ENCODE measurements around the gene CPN2. TPM values are rescaled to one million over a fixed set of nuclear protein-coding genes. Genes with fewer than 3 reads are reported as not detected.

Gene CPN2
- total and polyA plus RNA-seq, 10 of the 15 experiments (the other 5 are each of a cell fraction or from before 2014, with no cell fraction given): not detected

DNA sequence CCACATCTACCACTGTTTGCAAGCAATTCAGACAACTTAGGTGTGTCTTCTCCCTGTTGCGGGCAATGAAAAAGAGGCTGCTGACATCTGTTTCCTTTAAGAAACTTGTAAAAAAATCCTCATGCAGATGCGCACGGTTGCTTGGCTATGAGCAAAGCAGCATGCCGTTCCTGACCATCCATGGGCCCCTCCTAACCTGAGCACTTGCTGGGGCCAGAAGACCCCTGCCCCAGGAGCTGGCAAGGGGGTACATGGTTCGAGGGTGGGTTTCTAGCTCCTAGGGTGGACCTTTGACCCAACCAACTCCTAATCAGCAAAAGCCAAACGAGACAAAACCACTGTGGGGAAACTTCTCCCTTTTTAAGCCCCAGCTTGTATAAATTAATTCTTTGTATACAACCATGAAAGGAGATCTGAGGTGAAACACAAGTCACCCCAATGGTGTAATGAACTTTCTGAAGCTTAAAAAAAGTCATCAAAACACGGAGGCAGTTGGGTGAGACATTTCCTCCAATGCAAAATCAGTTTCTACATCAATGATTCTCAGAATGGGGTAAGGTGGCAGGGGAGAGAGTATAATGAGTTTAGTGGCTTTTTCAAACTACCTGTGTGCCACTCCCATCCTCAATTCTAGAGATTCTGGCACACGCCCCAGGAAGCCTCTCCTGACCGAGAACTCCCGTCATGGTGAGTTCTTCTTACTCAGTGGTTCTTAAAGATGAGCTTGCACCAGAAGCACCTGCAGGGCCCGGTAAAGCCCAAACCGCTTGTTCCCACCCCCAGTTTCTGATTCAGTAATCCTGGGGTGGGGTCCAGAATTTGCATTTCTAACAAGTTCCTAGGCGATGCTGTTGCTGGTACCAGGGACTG is 44.1 kb downstream of the CPN2 start:
- Histone ChIP-seq H4K20me1 (ENCODE audit: control insufficient read depth, insufficient read depth) (no peaks in the 10 kb centered on the region), H3K27me3 (replicated peaks in 1 of 2; ENCODE audit: control insufficient read depth in 2 of 2, insufficient read depth in 2 of 2, low read length in 1 of 2) (no peaks in the 10 kb centered on the region), H3K9ac (ENCODE audit: control insufficient read depth, insufficient read depth, low read length) (peak overlapping the region; percentile 36; the same call in 1 of the 2 replicates), H3K79me2 (ENCODE audit: control insufficient read depth, insufficient read depth, low read length) (no peaks in the 10 kb centered on the region), H3K4me1 (ENCODE audit: control insufficient read depth, insufficient read depth, low read length) (peaks cover 46% of the 10 kb centered on the region), H3K9me3 (replicated peaks; ENCODE audit: control insufficient read depth, insufficient read depth, low read length) (no peaks in the 10 kb centered on the region; the same call in 2 of the 3 replicates), H3K27ac (ENCODE audit: control insufficient read depth, insufficient read depth) (peak overlapping the region; percentile 75), H3K36me3 (ENCODE audit: control insufficient read depth in 2 of 2, insufficient read depth in 2 of 2, low read length in 1 of 2) (no peaks in the 10 kb centered on the region), H2AFZ (ENCODE audit: control insufficient read depth, low read depth, low read length) (peak overlapping the region; percentile 30; the same call in 1 of the 2 replicates), H3K4me2 (ENCODE audit: control insufficient read depth, insufficient read depth) (peak overlapping the region; percentile 66), H3K4me3 (peak overlapping the region; percentile 28; the same call in 1 of the 2 replicates)
- CTCF ChIA-PET: interaction anchor here (1.0 to 2.2 kb wide), 3 partner anchors 9 to 517 kb away, joined by 3 to 9 read pairs (median 6); no protein-coding TSS in a partner anchor
- POLR2A ChIA-PET: interaction anchor here (0.9 kb wide), 1 partner anchor 645 kb away, joined by 3 read pairs; no protein-coding TSS in a partner anchor
- ATAC-seq (peak; percentile 71), DNase-seq (ENCODE audit: low read depth, low spot score) (peak; percentile 81), FAIRE-seq (peak; percentile 73)
- BruUV-seq (replicated peaks): no TSS peak
- intact Hi-C loops (cut with micrococcal nuclease; ENCODE audit: unreplicated experiment) (loop anchor here (2.0 to 5.0 kb wide), 2 partner anchors 125 to 170 kb away; partner anchors contain the start of gene HES1), in situ Hi-C loops (cut with MboI) (loop anchor here (5.0 kb wide), 1 partner anchor 170 kb away; the partner anchor contains the start of gene HES1)
- RAD21 ChIA-PET (ENCODE audit: unreplicated experiment): interaction anchor here (0.9 to 1.9 kb wide), 7 partner anchors 9 to 641 kb away, joined by 3 to 11 read pairs (median 4); no protein-coding TSS in a partner anchor
- WGBS (ENCODE audit: insufficient coverage, insufficient replicate concordance, low lambda C conversion rate, missing lambda C conversion rate): under 1% methylated on average over 13 of the region's 13 CpGs
- SMC1A ChIA-PET (ENCODE audit: uncharacterized antibody, unreplicated experiment): interaction anchor here (0.5 to 2.1 kb wide), 6 partner anchors 9 to 252 kb away, joined by 3 to 9 read pairs (median 4); no protein-coding TSS in a partner anchor
- TF ChIP-seq ZNF592 (IDR thresholded peaks at IDR 0.05) (no peak), MTA3 (IDR thresholded peaks at IDR 0.05; ENCODE audit: borderline replicate concordance, low read length) (peak; percentile 55; the same call in 1 of the 2 replicates), ZBED1 (IDR thresholded peaks at IDR 0.05; ENCODE audit: borderline replicate concordance) (0 out of 2 replicates have a peak, but pooled peaks have one; percentile 15), ATF7 (IDR thresholded peaks at IDR 0.05; ENCODE audit: low read depth) (no peak), RUNX3 (IDR thresholded peaks at IDR 0.05; ENCODE audit: low read length) (peak; percentile 63), ZBTB4 (CRISPR knock-in tag; IDR thresholded peaks at IDR 0.05) (no peak), CBFB (IDR thresholded peaks at IDR 0.05; ENCODE audit: low read depth) (no peak), RELA (IDR thresholded peaks at IDR 0.05; ENCODE audit: borderline replicate concordance, partially characterized antibody) (no peak), RFX5 (IDR thresholded peaks at IDR 0.05; ENCODE audit: low read depth, low read length) (no peak), ZNF207 (IDR thresholded peaks at IDR 0.05; ENCODE audit: borderline replicate concordance) (no peak), SPI1 (IDR thresholded peaks at IDR 0.05; ENCODE audit: borderline replicate concordance, insufficient read depth, low read depth, low read length) (no peak), FOXK2 (IDR thresholded peaks at IDR 0.05) (no peak), PML (IDR thresholded peaks at IDR 0.05; ENCODE audit: low read length) (peak; percentile 26; the same call in 1 of the 2 replicates)
- TF ChIP-seq, protein P1, sequence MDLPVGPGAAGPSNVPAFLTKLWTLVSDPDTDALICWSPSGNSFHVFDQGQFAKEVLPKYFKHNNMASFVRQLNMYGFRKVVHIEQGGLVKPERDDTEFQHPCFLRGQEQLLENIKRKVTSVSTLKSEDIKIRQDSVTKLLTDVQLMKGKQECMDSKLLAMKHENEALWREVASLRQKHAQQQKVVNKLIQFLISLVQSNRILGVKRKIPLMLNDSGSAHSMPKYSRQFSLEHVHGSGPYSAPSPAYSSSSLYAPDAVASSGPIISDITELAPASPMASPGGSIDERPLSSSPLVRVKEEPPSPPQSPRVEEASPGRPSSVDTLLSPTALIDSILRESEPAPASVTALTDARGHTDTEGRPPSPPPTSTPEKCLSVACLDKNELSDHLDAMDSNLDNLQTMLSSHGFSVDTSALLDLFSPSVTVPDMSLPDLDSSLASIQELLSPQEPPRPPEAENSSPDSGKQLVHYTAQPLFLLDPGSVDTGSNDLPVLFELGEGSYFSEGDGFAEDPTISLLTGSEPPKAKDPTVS (IDR thresholded peaks at IDR 0.05; ENCODE audit: low read depth, low read length): no peak
